Bronchial smooth muscle cell (primary cell): ENCODE data around the gene MBTD1. TPM values are rescaled to one million over a fixed set of nuclear protein-coding genes. Genes with fewer than 3 reads are reported as not detected.

Experiments
- total RNA-seq: library from RNA; depleted of rRNA; stranded (reverse); fragments of >200 nt; gene quantifications from 2 replicates; pipeline ENCODE4 v1.2.1, GENCODE V29; 2014

MBTD1 gene
- 10.9 and 14.9 TPM in 2 replicates for total RNA-seq

GRCh38 chr17:51259564-51260236 lies at the start of gene MBTD1:
TSS of gene MBTD1 (minus strand) at chr17:51260049. CDS start at chr17:51225161, 34,888 bp downstream.

GRCh38 chr17:51260237-51261023 lies 581 bp upstream of the MBTD1 start, which contains the start of gene UTP18:
TSS of gene UTP18 (plus strand) at chr17:51260546. CDS start at chr17:51260585, 39 bp downstream.

GRCh38 chr17:51166198-51166986 lies 93.5 kb downstream of the MBTD1 start, which contains the start of gene NME2:
TSS of gene NME2 (plus strand) at chr17:51166411. CDS start at chr17:51166831, 420 bp downstream.

GRCh38 chr17:51153210-51154072 lies 106.4 kb downstream of the MBTD1 start, which contains the start of gene NME1:
TSS of gene NME1 (plus strand) at chr17:51153559. CDS start at chr17:51155655, 2,096 bp downstream.

Other genes starting within 250 kb of the MBTD1 start
- 121 and 126 TPM in 2 replicates for gene SPAG9, start 139.2 kb downstream of the MBTD1 start, total RNA-seq
- 48.5 and 109 TPM in 2 replicates for gene NME1, start 106.5 kb downstream of the MBTD1 start, total RNA-seq
- gene NME2, start 93.6 kb downstream of the MBTD1 start, total RNA-seq, result 841 and 1,030 TPM in 2 replicates
- 25.7 and 42.4 TPM in 2 replicates for gene UTP18, start 497 bp upstream of the MBTD1 start, total RNA-seq